ENCODE results near the gene FAM168A.

The FAM168A gene

GRCh38 chr11:73531386-73531785 lies 66.5 kb downstream of the FAM168A start:
- H3K9ac ChIP-seq (ENCODE audit: low read length), result no peak overlapping the region
- H4K20me1 ChIP-seq (ENCODE audit: low read depth, low read length), result peaks cover 9% of the 10 kb centered on the region; the same call in 1 of the 2 replicates
- no peak overlapping the region for H3K4me2 ChIP-seq (ENCODE audit: low read depth, low read length, poor library complexity, severe bottlenecking)
- H3K9me3 ChIP-seq (ENCODE audit: insufficient read depth, low read length), result no peaks in the 10 kb centered on the region
- no peaks in the 10 kb centered on the region for H3K27me3 ChIP-seq (ENCODE audit: low read length)
- no peaks in the 10 kb centered on the region for H3K9me2 ChIP-seq (replicated peaks; ENCODE audit: insufficient read depth, low read length)
- no peak overlapping the region for H2AFZ ChIP-seq (ENCODE audit: low read depth, low read length, severe bottlenecking)
- H3F3A ChIP-seq (ENCODE audit: insufficient read depth), result no peaks in the 10 kb centered on the region
- H3K27ac ChIP-seq (ENCODE audit: low read depth, low read length), result no peak overlapping the region
- no peaks in the 10 kb centered on the region for H3K36me3 ChIP-seq (ENCODE audit: low read length)
- no peak for TF ChIP-seq CTCF (IDR thresholded peaks at IDR 0.05; ENCODE audit: insufficient read depth, low read length, poor library complexity, severe bottlenecking)
- TF ChIP-seq EZH2phosphoT487 (conservative IDR thresholded peaks at IDR 0.05; ENCODE audit: low read length), result no peak
- no peak overlapping the region for H3K4me3 ChIP-seq (ENCODE audit: insufficient read depth, low read length, poor library complexity, severe bottlenecking)
- H3K79me2 ChIP-seq (ENCODE audit: insufficient read depth, low read length), result no peaks in the 10 kb centered on the region

GRCh38 chr11:73530109-73530508 lies 67.8 kb downstream of the FAM168A start:
- Histone ChIP-seq H3K4me3 (ENCODE audit: insufficient read depth, low read length, poor library complexity, severe bottlenecking) (no peak overlapping the region), H3F3A (ENCODE audit: insufficient read depth) (no peaks in the 10 kb centered on the region), H3K9ac (ENCODE audit: low read length) (no peak overlapping the region), H3K27ac (ENCODE audit: low read depth, low read length) (no peak overlapping the region), H3K4me2 (ENCODE audit: low read depth, low read length, poor library complexity, severe bottlenecking) (no peak overlapping the region), H4K20me1 (ENCODE audit: low read depth, low read length) (peaks cover 16% of the 10 kb centered on the region), H3K36me3 (ENCODE audit: low read length) (no peaks in the 10 kb centered on the region), H2AFZ (ENCODE audit: low read depth, low read length, severe bottlenecking) (no peak overlapping the region), H3K27me3 (ENCODE audit: low read length) (no peaks in the 10 kb centered on the region), H3K9me2 (replicated peaks; ENCODE audit: insufficient read depth, low read length) (no peaks in the 10 kb centered on the region), H3K79me2 (ENCODE audit: insufficient read depth, low read length) (no peaks in the 10 kb centered on the region), H3K9me3 (ENCODE audit: insufficient read depth, low read length) (no peaks in the 10 kb centered on the region)
- TF ChIP-seq CTCF (IDR thresholded peaks at IDR 0.05; ENCODE audit: insufficient read depth, low read length, poor library complexity, severe bottlenecking) (no peak), EZH2phosphoT487 (conservative IDR thresholded peaks at IDR 0.05; ENCODE audit: low read length) (no peak)

- no peaks in the 10 kb centered on the region for H3K79me2 ChIP-seq (ENCODE audit: insufficient read depth, low read length)
- no peak overlapping the region for H2AFZ ChIP-seq (ENCODE audit: low read depth, low read length, severe bottlenecking)
- no peaks in the 10 kb centered on the region for H3K9me3 ChIP-seq (ENCODE audit: insufficient read depth, low read length)
- H3K27me3 ChIP-seq (ENCODE audit: low read length), result no peaks in the 10 kb centered on the region
- no peaks in the 10 kb centered on the region for H3F3A ChIP-seq (ENCODE audit: insufficient read depth)
- no peak overlapping the region for H3K27ac ChIP-seq (ENCODE audit: low read depth, low read length)
- H3K9ac ChIP-seq (ENCODE audit: low read length), result no peak overlapping the region
- TF ChIP-seq EZH2phosphoT487 (conservative IDR thresholded peaks at IDR 0.05; ENCODE audit: low read length) (no peak), CTCF (IDR thresholded peaks at IDR 0.05; ENCODE audit: insufficient read depth, low read length, poor library complexity, severe bottlenecking) (no peak)
- peaks cover 16% of the 10 kb centered on the region for H4K20me1 ChIP-seq (ENCODE audit: low read depth, low read length)
- H3K36me3 ChIP-seq (ENCODE audit: low read length), result no peaks in the 10 kb centered on the region
- no peak overlapping the region for H3K4me2 ChIP-seq (ENCODE audit: low read depth, low read length, poor library complexity, severe bottlenecking)
- no peak overlapping the region for H3K4me3 ChIP-seq (ENCODE audit: insufficient read depth, low read length, poor library complexity, severe bottlenecking)
- no peaks in the 10 kb centered on the region for H3K9me2 ChIP-seq (replicated peaks; ENCODE audit: insufficient read depth, low read length)
Measured at GRCh38 chr11:73529204-73529530, 68.7 kb downstream of the FAM168A start.
